Islet precursor cell (in vitro differentiated cells): Measurements from ENCODE around the gene TMEM140.
"Not testable (repeated sequence)": the region's sequence is repeated elsewhere in the genome, so short reads cannot be mapped to it uniquely, and the experiment has no call there.

Experiments
- DNase-seq: peaks from one replicate; pipeline ENCODE4 v3.0.0-alpha.2; 2018

TMEM140 gene

DNA sequence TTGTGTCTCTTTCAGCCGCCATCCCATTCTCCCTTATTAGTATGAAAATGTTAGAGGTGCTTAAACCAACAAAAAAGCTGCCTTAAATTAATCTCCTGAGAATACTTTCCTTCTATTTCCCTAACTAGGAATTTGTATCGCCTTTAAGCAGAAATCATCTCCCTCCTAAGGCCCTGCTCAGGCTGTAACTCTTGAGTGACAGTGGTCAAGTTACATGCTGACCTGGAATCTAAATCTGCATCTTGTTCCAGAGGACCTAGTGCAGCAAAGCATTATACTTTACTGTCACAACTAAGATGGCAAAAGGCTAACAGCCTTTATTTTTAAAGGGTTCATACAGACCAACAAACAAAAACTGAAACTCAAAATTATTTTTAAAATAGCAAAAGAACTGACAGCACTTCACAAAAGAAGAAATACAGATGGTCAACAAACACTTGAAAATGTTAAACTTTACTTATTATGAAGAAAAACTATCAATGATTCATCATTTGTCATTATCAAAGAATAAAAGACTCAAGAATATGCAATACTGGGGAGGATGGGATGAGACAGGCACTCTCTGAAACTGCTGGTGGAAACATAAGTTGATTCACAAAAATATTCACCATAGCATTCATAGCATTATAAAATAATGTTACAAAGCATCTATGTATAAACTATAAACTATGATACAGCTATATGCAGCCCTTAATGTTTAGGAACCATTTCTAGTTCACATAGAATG, 11.7 kb downstream of the TMEM140 start:
- no peak for DNase-seq

DNA sequence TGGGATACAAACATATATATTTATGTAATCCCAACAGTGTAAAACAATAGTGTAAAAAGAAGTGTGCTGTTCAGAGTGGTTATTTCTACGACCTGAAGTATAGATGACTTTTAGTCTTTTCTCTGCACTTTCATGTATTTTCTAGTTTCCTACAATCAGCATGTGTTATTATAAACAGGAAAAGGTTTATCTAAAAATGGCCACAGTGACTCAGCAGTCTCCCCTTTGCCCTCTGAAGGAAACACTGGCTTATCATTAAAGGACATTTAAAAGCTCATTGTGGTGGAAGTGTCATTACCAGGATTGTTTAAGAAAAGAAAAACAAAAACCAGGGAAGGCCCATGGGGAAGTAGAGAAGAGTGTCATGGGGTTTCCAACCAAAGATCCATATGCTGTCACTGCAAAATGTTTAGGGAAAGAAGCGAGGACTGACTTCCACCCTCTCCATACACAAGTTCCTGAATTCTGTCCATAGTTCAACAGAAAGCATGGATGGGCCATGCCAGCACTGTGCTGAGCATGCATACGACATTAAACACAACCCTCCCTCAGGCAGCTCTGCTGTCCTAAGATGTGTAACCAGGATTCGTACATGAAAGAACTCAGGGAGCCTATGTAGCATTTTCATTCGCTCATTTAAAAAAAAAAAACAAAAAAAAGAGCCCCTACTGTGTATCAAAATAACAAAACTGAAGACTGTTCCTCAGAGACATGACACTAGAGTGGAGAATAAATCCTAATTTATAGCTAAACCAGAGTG, 12.4 kb downstream of the TMEM140 start:
- DNase-seq: no peak

DNA sequence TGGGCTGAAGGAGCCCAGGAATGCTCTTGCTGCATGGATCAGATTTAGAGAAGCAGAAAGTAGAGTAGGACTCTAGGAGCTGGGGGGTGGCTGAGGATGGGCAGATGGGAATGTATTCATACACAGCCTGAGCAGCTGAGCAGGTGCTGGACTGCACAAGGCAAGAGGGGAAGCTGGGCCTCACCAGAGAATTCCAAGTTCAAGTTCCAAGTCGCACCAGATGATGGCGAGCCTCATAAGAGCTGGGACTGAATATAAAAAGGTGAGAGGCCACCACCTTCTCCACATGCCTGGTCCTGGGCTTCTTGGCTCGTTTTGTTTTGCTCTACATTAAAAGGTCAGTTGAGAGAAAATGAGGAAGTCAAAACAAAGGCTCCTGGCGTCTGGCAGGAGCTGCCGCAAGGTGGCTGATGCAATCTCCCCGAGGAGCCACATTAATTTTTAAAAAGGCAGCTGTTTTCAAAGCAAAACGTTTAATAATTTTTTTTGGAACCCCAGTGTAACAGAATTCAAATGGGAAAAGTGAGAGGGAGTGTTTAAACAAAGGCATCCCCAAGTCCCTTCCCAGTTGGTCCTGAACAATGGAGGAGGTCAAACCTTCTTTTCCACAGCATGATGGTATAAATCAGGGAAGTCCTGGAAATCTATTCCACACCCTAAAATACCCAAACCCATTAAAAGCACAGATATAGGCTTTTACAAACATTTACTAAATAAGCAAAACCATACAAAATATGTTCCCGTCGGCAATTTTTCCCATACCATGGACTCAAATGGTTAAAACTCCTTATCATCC, 13.2 kb downstream of the TMEM140 start:
- no peak for DNase-seq

DNA sequence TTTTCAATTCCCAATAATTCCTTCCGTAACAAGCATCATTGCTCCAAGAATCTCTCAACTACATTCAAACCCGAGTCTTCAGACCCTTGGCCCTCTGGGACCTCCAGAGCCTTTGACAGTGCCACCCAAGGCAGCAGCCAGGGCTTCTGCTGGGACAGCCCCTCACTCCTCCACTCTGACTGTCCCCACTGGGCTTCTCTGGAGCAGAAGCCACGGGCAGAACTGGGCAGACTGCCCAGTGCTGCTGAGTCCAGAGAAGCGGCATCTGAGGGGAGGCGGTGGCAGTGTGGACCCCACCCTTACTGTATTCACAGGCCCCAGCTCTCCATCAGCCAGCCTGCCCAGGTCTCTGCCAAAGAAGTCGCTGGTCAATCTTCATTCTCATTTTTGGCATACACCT, 13.8 kb downstream of the TMEM140 start:
- DNase-seq: no peak

- DNase-seq: no peak
Observed at GRCh38 chr7:135162382-135163001, 14.6 kb downstream of the TMEM140 start.

- no peak for DNase-seq
Observed at GRCh38 chr7:135164357-135165061, 16.6 kb downstream of the TMEM140 start.

DNA sequence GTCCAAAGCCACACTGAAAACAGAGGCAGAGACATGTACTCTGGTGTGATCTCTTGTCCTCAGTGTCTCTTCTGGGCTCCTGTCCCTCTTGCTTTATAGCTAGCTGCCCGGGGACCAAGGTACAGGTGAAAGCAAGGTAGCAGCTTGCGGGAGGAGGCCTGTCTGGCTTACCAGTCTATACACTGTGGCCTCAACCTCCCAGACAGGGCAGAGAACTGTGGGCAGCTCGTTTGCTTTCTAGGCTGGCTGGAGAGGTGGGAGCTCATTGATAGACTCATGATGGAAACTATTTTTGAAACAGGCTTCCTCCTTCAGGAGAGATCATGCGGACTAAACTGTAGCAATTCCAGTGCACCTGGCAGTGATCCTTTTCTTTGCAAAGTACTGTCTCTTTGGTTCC, 18.0 kb downstream of the TMEM140 start:
- no peak for DNase-seq

DNA sequence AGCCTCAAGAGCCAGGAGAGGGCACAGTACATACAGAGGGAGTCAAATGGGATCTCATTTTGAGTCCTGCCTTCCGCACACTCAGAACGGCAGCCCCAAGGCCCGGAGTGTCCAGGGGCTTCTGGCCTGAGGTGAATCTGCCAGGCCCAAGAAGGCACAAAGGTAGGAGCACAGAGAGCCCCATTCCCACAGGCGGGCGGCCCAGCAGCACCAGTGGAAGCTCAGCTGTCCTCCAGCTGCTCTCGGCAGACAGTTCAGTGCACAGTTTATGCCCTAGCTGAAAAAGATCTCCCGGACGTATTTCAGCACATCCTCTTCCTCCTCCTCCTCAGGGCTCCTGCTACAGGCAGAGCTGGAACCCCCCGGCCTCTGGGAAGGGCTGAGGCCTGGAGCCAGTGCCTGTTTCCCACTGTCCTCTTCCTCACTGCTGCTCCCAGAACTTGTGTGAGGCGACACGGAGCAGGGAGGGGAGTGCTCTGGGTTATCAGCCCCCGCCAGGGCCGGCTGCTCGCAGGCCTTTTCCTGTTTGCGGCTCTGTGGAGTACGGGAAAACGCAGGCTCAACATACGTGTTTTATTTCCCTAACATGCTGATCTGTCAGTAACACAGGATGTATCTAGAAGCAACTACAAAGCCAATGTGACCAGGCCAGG, 18.6 kb downstream of the TMEM140 start:
- DNase-seq: no peak

- DNase-seq: no peak
Observed at GRCh38 chr7:135167365-135167917, 19.6 kb downstream of the TMEM140 start.

- DNase-seq: no peak
Observed at GRCh38 chr7:135168001-135168400, 20.1 kb downstream of the TMEM140 start.

DNA sequence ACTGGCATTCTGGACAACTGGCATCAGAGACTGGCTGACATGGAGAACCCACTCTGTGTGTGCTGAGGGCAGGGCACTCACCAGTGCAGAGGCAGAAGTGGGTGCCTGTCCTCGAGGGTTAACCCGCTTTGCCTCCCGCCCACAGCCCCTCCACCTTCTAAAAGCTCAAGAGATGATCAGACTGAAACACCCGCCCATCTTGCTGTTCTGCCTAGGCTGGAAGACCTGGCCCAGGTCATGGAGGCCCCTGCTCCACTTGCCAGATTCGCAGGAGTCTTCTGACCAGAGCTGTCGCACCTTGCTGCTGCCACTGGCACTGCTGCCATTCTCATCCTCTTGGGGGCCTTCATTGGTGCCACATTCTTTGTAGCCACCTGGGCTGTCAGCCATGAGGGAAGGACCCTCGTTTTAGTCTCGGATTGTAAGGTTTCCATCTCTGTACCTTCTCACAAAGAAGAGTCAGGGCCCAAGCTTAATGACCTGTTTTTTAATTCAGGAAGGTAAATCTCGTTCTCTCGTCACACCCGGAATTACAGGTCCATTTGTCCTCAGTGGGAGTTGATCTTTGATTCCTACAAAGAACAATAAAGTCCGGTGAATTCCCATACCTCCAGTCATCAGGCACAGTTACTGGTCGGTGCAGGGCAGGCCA, 20.7 kb downstream of the TMEM140 start:
- DNase-seq: no peak

GRCh38 chr7:135169141-135169963, 21.5 kb downstream of the TMEM140 start:
- peak; percentile 82 for DNase-seq

GRCh38 chr7:135169964-135170273, 22.0 kb downstream of the TMEM140 start:
- no peak for DNase-seq

- peak; percentile 98 for DNase-seq
Observed at GRCh38 chr7:135170274-135170997, 22.6 kb downstream of the TMEM140 start, which contains the start of gene CYREN. Gene CYREN, minus strand, starts transcription at chr7:135170707. Its CDS starts 1,785 bp downstream, at chr7:135168922.

DNA sequence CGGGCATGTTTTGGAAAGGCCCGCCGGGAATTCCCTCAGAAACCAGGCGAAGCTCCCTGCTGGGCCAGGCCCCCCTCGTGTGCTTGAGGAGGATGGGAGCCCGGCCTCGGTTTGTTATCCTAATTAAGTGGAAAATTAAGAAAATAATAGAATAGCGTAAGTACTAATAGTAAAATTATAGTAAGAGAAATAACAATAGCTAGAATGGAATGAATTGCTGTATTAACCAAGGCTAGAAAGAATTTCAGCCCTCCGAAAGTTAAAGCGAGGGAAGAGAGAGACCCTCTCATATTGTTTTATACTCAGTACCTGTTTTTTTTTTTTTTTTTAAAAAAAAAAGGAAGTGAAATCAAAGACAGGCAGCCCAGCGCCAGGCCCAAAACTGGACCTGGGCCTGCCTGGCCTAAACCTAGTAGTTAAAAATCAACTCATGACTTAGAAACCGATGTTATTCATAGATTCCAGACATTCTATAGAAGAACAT, 23.2 kb downstream of the TMEM140 start:
- not testable (repeated sequence) for DNase-seq

GRCh38 chr7:135171581-135172291, 23.9 kb downstream of the TMEM140 start:
- DNase-seq: peak; percentile 95

- DNase-seq: not testable (repeated sequence)
Observed at GRCh38 chr7:135173916-135174315, 26.0 kb downstream of the TMEM140 start.

DNA sequence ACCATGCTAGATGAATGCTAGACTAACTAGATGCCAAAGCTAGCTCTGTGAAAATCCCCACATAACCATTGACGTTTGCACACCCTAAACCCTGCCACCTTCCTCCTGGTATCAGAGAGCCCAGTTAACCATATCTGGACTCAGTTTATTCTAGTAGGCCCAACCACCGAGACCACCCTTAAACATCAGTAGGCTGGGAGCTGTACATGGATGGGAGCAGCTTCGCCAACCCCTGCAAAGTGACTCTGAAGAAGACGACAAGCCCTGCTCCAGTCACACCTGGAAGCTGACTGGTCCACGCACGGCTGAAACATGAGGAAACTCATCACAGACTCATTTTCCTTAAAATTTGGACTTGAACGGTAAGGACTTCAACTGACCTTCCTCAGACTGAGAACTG, 27.1 kb downstream of the TMEM140 start:
- no peak for DNase-seq

DNA sequence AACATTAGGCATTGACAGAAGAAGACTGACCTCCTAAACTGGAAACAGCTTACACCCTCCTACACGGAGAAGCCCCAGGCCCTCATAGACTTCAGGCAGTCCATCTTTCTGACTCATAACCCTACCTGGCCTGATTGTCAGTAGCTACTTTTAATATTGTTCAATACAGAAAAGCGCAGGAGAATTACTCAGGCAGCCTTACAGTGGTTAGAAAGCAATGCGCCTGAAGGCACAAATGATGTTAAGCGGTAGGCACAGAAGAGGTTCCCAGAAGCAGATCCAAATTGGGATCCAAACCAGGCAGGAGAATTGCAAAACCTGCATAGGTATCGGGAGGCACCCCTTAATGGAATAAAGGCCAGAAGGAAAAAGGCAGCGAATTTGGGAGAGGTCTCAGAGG, 28.1 kb downstream of the TMEM140 start:
- DNase-seq: no peak
